ENCODE results near the gene MSANTD7.

The MSANTD7 gene

DNA sequence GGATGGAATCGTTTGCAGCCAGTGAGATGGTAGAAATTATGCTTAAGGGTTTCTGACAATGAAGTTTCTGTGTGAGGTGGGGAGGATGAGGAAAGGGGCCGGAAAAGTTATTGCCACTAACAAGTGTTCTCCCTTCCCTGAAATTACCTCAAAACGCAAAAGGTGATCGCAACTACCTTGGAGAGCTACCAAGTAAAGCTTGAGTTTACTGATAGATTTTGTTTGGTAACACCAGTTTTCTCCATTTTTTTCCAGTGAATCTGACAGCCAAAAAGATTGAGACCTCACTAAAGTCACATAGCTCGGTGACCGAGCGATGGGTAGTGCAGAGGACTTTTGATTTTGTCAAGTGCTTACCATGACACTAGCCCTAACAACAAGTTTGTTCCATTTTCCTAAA, 42.1 kb downstream of the MSANTD7 start:
- DNase-seq: no peak

DNA sequence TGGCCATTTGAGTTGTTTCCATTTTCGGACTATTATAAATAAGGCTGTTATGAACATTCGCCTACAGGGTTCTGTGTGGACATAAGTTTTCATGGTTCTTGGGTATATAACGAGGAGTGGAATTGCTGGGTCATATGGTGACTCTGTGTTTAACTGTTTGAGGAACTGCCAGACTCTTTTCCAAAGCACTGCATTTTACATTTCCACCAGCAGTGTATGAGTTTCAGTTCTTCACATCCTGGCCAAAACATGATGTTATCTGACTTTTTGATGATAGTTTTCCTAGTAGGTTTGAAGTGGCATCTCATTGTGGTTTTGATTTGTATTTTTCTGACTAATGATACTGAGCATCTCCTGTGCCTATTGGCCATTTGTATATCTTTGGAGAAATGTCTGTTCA, 46.0 kb downstream of the MSANTD7 start:
- no peak for DNase-seq
